H1 (cell line): ENCODE data around the gene C1orf21. TPM values are rescaled to one million over a fixed set of nuclear protein-coding genes. Genes with fewer than 3 reads are reported as not detected.

Source experiments
- CTCF ChIA-PET: fragments of 300-600 bp; sonication (Branson Sonifier 250); formaldehyde crosslinking; loops from one replicate; lab custom pipeline; 2021; ENCODE audit not compliant: partially characterized antibody; lab: Charles Lee
- POLR2A ChIA-PET: fragments of 300-600 bp; sonication (Branson Sonifier 250); formaldehyde crosslinking; loops from one replicate; lab custom pipeline; 2021; ENCODE audit warnings: inconsistent platforms; ENCODE audit not compliant: partially characterized antibody; lab: Charles Lee
- DNase-seq, 2 experiments: peaks; one replicate each; pipeline versions ENCODE4 v3.0.0 to v3.0.0-alpha.2; 2010 to 2022; ENCODE audit warnings: low spot score in 2 of 2, low read depth in 1 of 2, mixed read lengths in 1 of 2
- FAIRE-seq: peaks from 2 replicates; lab custom pipeline; 2011; peaks lifted over from hg19 to GRCh38; lab: Jason Lieb, UNC
- H2AFZ ChIP-seq: 2 replicates; pipeline ENCODE4 v1.8.1; 2012; ENCODE audit warnings: low read length, inconsistent platforms
- H2AK5ac ChIP-seq: 2 replicates; pipeline ENCODE4 v1.6.1; 2013; ENCODE audit warnings: low read depth, low read length
- H2BK120ac ChIP-seq: replicated peaks from 2 replicates; pipeline ENCODE3; 2013; ENCODE audit warnings: low read depth, low read length, inconsistent platforms
- H2BK12ac ChIP-seq: 2 replicates; pipeline ENCODE4 v1.6.1; 2013; ENCODE audit warnings: low read depth, low read length
- H2BK15ac ChIP-seq: 2 replicates; pipeline ENCODE4 v1.6.1; 2013; ENCODE audit warnings: low read length
- H2BK20ac ChIP-seq: 2 replicates; pipeline ENCODE4 v1.6.1; 2013; ENCODE audit warnings: low read length
- H2BK5ac ChIP-seq: 2 replicates; pipeline ENCODE4 v1.6.1; 2013; ENCODE audit warnings: low read depth, low read length
- H3K14ac ChIP-seq: 2 replicates; pipeline ENCODE4 v1.6.1; 2013; ENCODE audit warnings: inconsistent platforms; ENCODE audit not compliant: insufficient read length
- H3K18ac ChIP-seq: 2 replicates; pipeline ENCODE4 v1.6.1; 2013; ENCODE audit warnings: low read length; ENCODE audit errors: extremely low read depth
- H3K23ac ChIP-seq: 2 replicates; pipeline ENCODE4 v1.6.1; 2013; ENCODE audit warnings: inconsistent platforms; ENCODE audit not compliant: insufficient read length
- H3K23me2 ChIP-seq: 2 replicates; pipeline ENCODE4 v1.6.1; 2013; ENCODE audit warnings: low read depth, low read length
- H3K27ac ChIP-seq: 2 replicates; pipeline ENCODE4 v1.6.1; 2011; ENCODE audit warnings: low read depth, low read length, inconsistent platforms
- H3K27me3 ChIP-seq, 4 experiments: replicated peaks in 1 of 4; 1 replicate in 1 of 4; 2 replicates in 3 of 4; pipeline versions ENCODE4 v1.6.1 to v1.8.1; 2011 to 2013; ENCODE audit warnings: low read length in 3 of 4, mild to moderate bottlenecking in 3 of 4, inconsistent platforms in 2 of 4, mixed read lengths in 2 of 4, moderate library complexity in 1 of 4; ENCODE audit not compliant: control insufficient read depth in 3 of 4, insufficient read depth in 3 of 4; ENCODE audit errors: extremely low read depth in 1 of 4
- H3K36me3 ChIP-seq, 4 experiments: 2 replicates each; pipeline versions ENCODE4 v1.6.1 to v1.8.1; 2011 to 2013; ENCODE audit warnings: mild to moderate bottlenecking in 4 of 4, low read length in 3 of 4, moderate library complexity in 2 of 4, control low read depth in 1 of 4, inconsistent platforms in 1 of 4; ENCODE audit not compliant: insufficient read depth in 4 of 4, control insufficient read depth in 2 of 4
- H3K4ac ChIP-seq: replicated peaks from 2 replicates; pipeline ENCODE3; 2013; ENCODE audit warnings: low read length, low read depth, mixed read lengths, inconsistent platforms; ENCODE audit not compliant: insufficient read length
- H3K4me1 ChIP-seq, 4 experiments: replicated peaks in 1 of 4; 1 replicate in 1 of 4; 2 replicates in 3 of 4; pipeline versions ENCODE4 v1.6.1 to v1.8.1; 2011 to 2013; ENCODE audit warnings: low read length in 3 of 4, inconsistent platforms in 2 of 4, mixed read lengths in 1 of 4; ENCODE audit not compliant: insufficient read depth in 4 of 4, control insufficient read depth in 3 of 4
- H3K4me2 ChIP-seq, 2 experiments: 2 replicates each; pipeline versions ENCODE4 v1.6.1 to v1.8.1; 2011 to 2013; ENCODE audit warnings: low read depth in 2 of 2, low read length in 2 of 2, control low read depth in 1 of 2, inconsistent platforms in 1 of 2, mild to moderate bottlenecking in 1 of 2; ENCODE audit not compliant: insufficient read depth in 1 of 2
- H3K4me3 ChIP-seq, 4 experiments: fragments of 200-600, 300-600 bp in 1 of 4; sonication (generic), shearing (Covaris generic), sonication (Bioruptor Twin) in 1 of 4; 2 replicates each; pipeline versions ENCODE4 v1.5.1 to v1.8.1; 2011 to 2016; ENCODE audit warnings: low read length in 4 of 4, low read depth in 3 of 4, control low read depth in 2 of 4, inconsistent platforms in 2 of 4, mild to moderate bottlenecking in 2 of 4, mixed read lengths in 1 of 4, moderate library complexity in 1 of 4; ENCODE audit not compliant: insufficient read depth in 2 of 4; ENCODE audit errors: extremely low read depth in 1 of 4
- H3K56ac ChIP-seq: replicated peaks from 2 replicates; pipeline ENCODE3; 2013; ENCODE audit warnings: low read depth, mild to moderate bottlenecking, mixed read lengths, low read length, inconsistent platforms; ENCODE audit not compliant: insufficient read length
- H3K79me1 ChIP-seq: 2 replicates; pipeline ENCODE4 v1.6.1; 2013; ENCODE audit warnings: low read depth, low read length, control low read depth
- H3K79me2 ChIP-seq, 2 experiments: 2 replicates each; pipeline versions ENCODE4 v1.6.1 to v1.8.1; 2012 to 2013; ENCODE audit warnings: low read length in 2 of 2, mild to moderate bottlenecking in 2 of 2, inconsistent platforms in 1 of 2; ENCODE audit not compliant: insufficient read depth in 2 of 2, control insufficient read depth in 1 of 2
- H3K9ac ChIP-seq, 4 experiments: replicated peaks in 1 of 4; 1 replicate in 1 of 4; 2 replicates in 3 of 4; pipeline versions ENCODE4 v1.6.1 to v1.8.1; 2011 to 2013; ENCODE audit warnings: low read depth in 3 of 4, low read length in 3 of 4, control low read depth in 2 of 4, mild to moderate bottlenecking in 2 of 4, moderate library complexity in 2 of 4, inconsistent platforms in 1 of 4; ENCODE audit errors: extremely low read depth in 1 of 4
- H3K9me3 ChIP-seq, 2 experiments: 2 replicates each; pipeline versions ENCODE4 v1.6.1 to v1.8.1; 2012 to 2013; ENCODE audit warnings: mild to moderate bottlenecking in 2 of 2, moderate library complexity in 2 of 2, control low read depth in 1 of 2, inconsistent platforms in 1 of 2, low read depth in 1 of 2, low read length in 1 of 2, mixed read lengths in 1 of 2; ENCODE audit not compliant: insufficient read depth in 2 of 2
- H4K20me1 ChIP-seq, 2 experiments: replicated peaks in 1 of 2; 2 replicates each; pipeline versions ENCODE3 to v1.8.1; 2011 to 2013; ENCODE audit warnings: inconsistent platforms in 2 of 2, low read length in 2 of 2, mild to moderate bottlenecking in 1 of 2; ENCODE audit not compliant: insufficient read depth in 2 of 2, control insufficient read depth in 1 of 2
- H4K5ac ChIP-seq: 2 replicates; pipeline ENCODE4 v1.6.1; 2013; ENCODE audit warnings: low read length, low read depth, mixed read lengths, inconsistent platforms; ENCODE audit not compliant: insufficient read length
- H4K8ac ChIP-seq: 2 replicates; pipeline ENCODE4 v1.8.0; 2013; ENCODE audit warnings: mild to moderate bottlenecking, moderate library complexity, low read length, inconsistent platforms; ENCODE audit not compliant: insufficient read depth; ENCODE audit errors: extremely low read depth
- H4K91ac ChIP-seq: replicated peaks from 2 replicates; pipeline ENCODE3; 2013; ENCODE audit warnings: low read length, mixed read lengths, inconsistent platforms; ENCODE audit not compliant: insufficient read length
- CHD2 ChIP-seq: IDR thresholded peaks from 2 replicates; pipeline ENCODE4 v1.6.1; 2012; ENCODE audit warnings: low read length, improper control_type of control experiment
- GTF2F1 ChIP-seq: IDR thresholded peaks from 2 replicates; pipeline ENCODE4 v1.6.1; 2012; ENCODE audit warnings: low read depth, low read length, improper control_type of control experiment, borderline replicate concordance
- NRF1 ChIP-seq: IDR thresholded peaks from 2 replicates; pipeline ENCODE4 v1.6.1; 2011; ENCODE audit warnings: mild to moderate bottlenecking, low read depth, low read length, improper control_type of control experiment
- POLR2A ChIP-seq, 2 experiments: IDR thresholded peaks; 1 replicate in 1 of 2; 2 replicates in 1 of 2; pipeline ENCODE4 v1.6.1; 2011; ENCODE audit warnings: low read depth in 2 of 2, low read length in 2 of 2, mild to moderate bottlenecking in 2 of 2; ENCODE audit errors: control extremely low read depth in 1 of 2
- RAD21 ChIP-seq, 2 experiments: IDR thresholded peaks in 1 of 2; conservative IDR thresholded peaks in 1 of 2; 2 replicates each; pipeline ENCODE4 v1.6.1; 2011; ENCODE audit warnings: low read depth in 2 of 2, low read length in 2 of 2, improper control_type of control experiment in 1 of 2, inconsistent platforms in 1 of 2, mild to moderate bottlenecking in 1 of 2, moderate library complexity in 1 of 2
- SIRT6 ChIP-seq: IDR thresholded peaks from one replicate; pipeline ENCODE4 v1.7.1; 2012; ENCODE audit warnings: low read length, inconsistent platforms
- TAF1 ChIP-seq: IDR thresholded peaks from 2 replicates; pipeline ENCODE4 v1.6.1; 2011; ENCODE audit warnings: mild to moderate bottlenecking, low read depth, low read length
- YY1 ChIP-seq: IDR thresholded peaks from 2 replicates; pipeline ENCODE4 v1.6.1; 2011; ENCODE audit warnings: low read depth, mild to moderate bottlenecking, low read length
- WGBS, 2 experiments: shearing (Covaris generic) in 1 of 2; methylation state at CpG; one replicate each; pipeline versions ENCODE4 v1.1.6 to v1.1.7; 2013 to 2015; ENCODE audit warnings: low lambda C conversion rate in 2 of 2, mixed read lengths in 2 of 2, inconsistent platforms in 1 of 2, low coverage in 1 of 2, missing lambda C conversion rate in 1 of 2; ENCODE audit not compliant: insufficient replicate concordance in 2 of 2, insufficient coverage in 1 of 2, insufficient read length in 1 of 2; ENCODE audit errors: extremely low coverage in 1 of 2, missing lambda C conversion rate in 1 of 2; 5-methylcytosine and 5-hydroxymethylcytosine counted together
- polyA plus RNA-seq, 7 experiments: library from polyadenylated mRNA; depleted of rRNA in 3 of 7; stranded (reverse) in 5 of 7; unstranded in 2 of 7; fragments of >200 nt in 5 of 7; fragments of 200-250 nt in 2 of 7; gene quantifications; 1 replicate in 5 of 7; 2 replicates in 1 of 7; 4 replicates in 1 of 7; pipeline versions ENCODE4 v1.2.1 to v1.2.3, GENCODE V29; 2011 to 2013; ENCODE audit warnings: missing spikeins in 2 of 7, mixed read lengths in 2 of 7
- total RNA-seq: library from RNA; stranded (reverse); fragmentation: NEBNext Ultra II Directional; extraction: Animal tissue kit (Norgen Biotek cat#: 25700); gene quantifications from 2 replicates; pipeline ENCODE4 v1.2.1, GENCODE V29; 2021
- TF ChIP-seq, protein P1 (sequence below): IDR thresholded peaks from 2 replicates; pipeline ENCODE4 v1.6.1; 2011; ENCODE audit warnings: low read length, improper control_type of control experiment
- TF ChIP-seq, protein P2 (sequence below): IDR thresholded peaks from 2 replicates; pipeline ENCODE4 v1.6.1; 2012; ENCODE audit warnings: low read length, inconsistent platforms

The C1orf21 gene
- total and polyA plus RNA-seq, 2 of the 8 experiments (the other 6 are each of a cell fraction or from before 2014, with no cell fraction given), result 16.6 to 51.0 TPM

DNA sequence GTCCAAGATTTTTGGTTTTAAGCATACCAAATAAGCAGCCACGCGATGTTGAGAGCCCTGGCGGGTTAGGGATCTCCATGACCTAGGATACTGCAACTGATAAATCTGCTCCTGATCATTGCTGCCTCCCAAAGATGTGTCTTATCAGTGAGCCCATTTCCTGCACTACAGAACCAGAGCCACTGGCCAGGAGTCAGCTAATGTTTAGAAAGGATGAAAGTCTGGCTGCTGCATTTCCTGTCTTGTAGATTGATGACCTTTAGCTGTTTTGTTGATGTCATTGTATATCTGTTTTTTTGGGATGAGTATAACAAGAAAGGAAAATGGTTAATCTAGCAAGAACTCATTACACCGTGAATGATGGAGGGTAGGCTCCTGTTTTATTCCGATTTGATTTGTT lies 74.5 kb downstream of the C1orf21 start:
- no peak overlapping the region for H3K14ac ChIP-seq
- 95% methylated on average over 5 of the region's 5 CpGs; no CpG with 5 or more reads in 1 of the 2 experiments for WGBS, 2 experiments
- H2AFZ ChIP-seq, result no peak overlapping the region

More for the DNA sequence above, 74.5 kb downstream of the C1orf21 start:
- Histone ChIP-seq H3K79me2 (peaks cover 0 to 74% of the 10 kb centered on the region in 2 experiments; a peak in 3 of 4 replicates), H3K27ac (no peak overlapping the region), H4K20me1 (no peaks in the 10 kb centered on the region), H3K4ac (no peak overlapping the region), H2BK120ac (no peak overlapping the region), H2BK12ac (no peak overlapping the region), H2AK5ac (no peak overlapping the region), H2BK20ac (no peak overlapping the region), H3K4me1 (peaks cover 0 to 12% (median 4%) of the 10 kb centered on the region in 4 experiments; a peak in 4 of 7 replicates), H3K18ac (no peak overlapping the region), H3K4me3 (no peak overlapping the region), H3K23ac (no peak overlapping the region), H3K36me3 (0 out of 8 replicates have a peak, but pooled peaks cover 0 to 2% (median 0%) of the 10 kb centered on the region in 4 experiments), H4K8ac (no peak overlapping the region), H2BK5ac (no peak overlapping the region), H3K4me2 (no peak overlapping the region), H2BK15ac (no peak overlapping the region), H3K27me3 (no peaks in the 10 kb centered on the region), H3K56ac (no peak overlapping the region), H4K5ac (no peak overlapping the region), H3K9ac (no peak overlapping the region), H3K79me1 (peaks cover 5% of the 10 kb centered on the region), H3K9me3 (no peaks in the 10 kb centered on the region), H4K91ac (no peak overlapping the region), H3K23me2 (no peaks in the 10 kb centered on the region)
- ChIA-PET CTCF (interaction anchor here (0.7 to 1.6 kb wide), 2 partner anchors 18 to 203 kb away, joined by 3 read pairs; no protein-coding TSS in a partner anchor), POLR2A (interaction anchor here (0.6 kb wide), 1 partner anchor 72 kb away, joined by 3 read pairs; no protein-coding TSS in a partner anchor)
- no peak for DNase-seq
- FAIRE-seq, result no peak
- TF ChIP-seq, protein P1, sequence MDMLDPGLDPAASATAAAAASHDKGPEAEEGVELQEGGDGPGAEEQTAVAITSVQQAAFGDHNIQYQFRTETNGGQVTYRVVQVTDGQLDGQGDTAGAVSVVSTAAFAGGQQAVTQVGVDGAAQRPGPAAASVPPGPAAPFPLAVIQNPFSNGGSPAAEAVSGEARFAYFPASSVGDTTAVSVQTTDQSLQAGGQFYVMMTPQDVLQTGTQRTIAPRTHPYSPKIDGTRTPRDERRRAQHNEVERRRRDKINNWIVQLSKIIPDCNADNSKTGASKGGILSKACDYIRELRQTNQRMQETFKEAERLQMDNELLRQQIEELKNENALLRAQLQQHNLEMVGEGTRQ, result no peak
- TF ChIP-seq NRF1 (no peak), SIRT6 (no peak), TAF1 (no peak), CHD2 (no peak), YY1 (no peak), GTF2F1 (no peak), POLR2A (IDR thresholded peaks at IDR 0.05; ENCODE audit: control extremely low read depth in 1 of 2, low read depth in 2 of 2, low read length in 2 of 2) (no peak), RAD21 (IDR thresholded peaks at IDR 0.05 in 1 of 2, conservative IDR thresholded peaks at IDR 0.05 in 1 of 2; ENCODE audit: low read depth in 2 of 2, low read length in 2 of 2) (no peak)
- TF ChIP-seq, protein P2, sequence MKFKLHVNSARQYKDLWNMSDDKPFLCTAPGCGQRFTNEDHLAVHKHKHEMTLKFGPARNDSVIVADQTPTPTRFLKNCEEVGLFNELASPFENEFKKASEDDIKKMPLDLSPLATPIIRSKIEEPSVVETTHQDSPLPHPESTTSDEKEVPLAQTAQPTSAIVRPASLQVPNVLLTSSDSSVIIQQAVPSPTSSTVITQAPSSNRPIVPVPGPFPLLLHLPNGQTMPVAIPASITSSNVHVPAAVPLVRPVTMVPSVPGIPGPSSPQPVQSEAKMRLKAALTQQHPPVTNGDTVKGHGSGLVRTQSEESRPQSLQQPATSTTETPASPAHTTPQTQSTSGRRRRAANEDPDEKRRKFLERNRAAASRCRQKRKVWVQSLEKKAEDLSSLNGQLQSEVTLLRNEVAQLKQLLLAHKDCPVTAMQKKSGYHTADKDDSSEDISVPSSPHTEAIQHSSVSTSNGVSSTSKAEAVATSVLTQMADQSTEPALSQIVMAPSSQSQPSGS, result no peak
